HEK293 (cell line): ENCODE data around the gene B4GALT4.

Experiments
- CTCF ChIA-PET: fragments of 350-600 bp; formaldehyde crosslinking; extraction: SDS; loops from one replicate; lab custom pipeline; 2021; ENCODE audit warnings: antibody characterized with exemption; lab: Yijun Ruan, JAX
- POLR2A ChIA-PET: fragments of 300-600 bp; formaldehyde crosslinking; extraction: SDS; loops from one replicate; lab custom pipeline; 2020; ENCODE audit warnings: antibody characterized with exemption, inconsistent platforms; lab: Yijun Ruan, JAX
- H3K27ac ChIP-seq: fragments of 200-500 bp; sonication (Bioruptor generic); 2 replicates; pipeline ENCODE4 v1.5.1; 2014; ENCODE audit warnings: low read depth, low read length, control low read depth, inconsistent platforms; ENCODE audit errors: extremely low read depth
- H3K36me3 ChIP-seq, 2 experiments: fragments of 200-500 bp in 1 of 2; sonication (Bioruptor generic) in 1 of 2; 1 replicate in 1 of 2; 2 replicates in 1 of 2; pipeline ENCODE4 v1.5.1; 2014 to 2017; ENCODE audit warnings: inconsistent platforms in 2 of 2, low read length in 2 of 2; ENCODE audit not compliant: control insufficient read depth in 2 of 2, insufficient read depth in 1 of 2
- H3K4me1 ChIP-seq: fragments of 200-500 bp; sonication (Bioruptor generic); 2 replicates; pipeline ENCODE4 v1.5.1; 2014; ENCODE audit warnings: mild to moderate bottlenecking, low read length, inconsistent platforms; ENCODE audit not compliant: control insufficient read depth, insufficient read depth
- H3K4me3 ChIP-seq: 2 replicates; pipeline ENCODE4 v1.5.1; 2011; ENCODE audit warnings: low read depth, mild to moderate bottlenecking, control low read depth, low read length, moderate library complexity
- H3K9me3 ChIP-seq: fragments of 200-500 bp; sonication (Bioruptor generic); 2 replicates; pipeline ENCODE4 v1.5.1; 2014; ENCODE audit warnings: low read depth, low read length, inconsistent platforms; ENCODE audit not compliant: control insufficient read depth, insufficient read depth
- GLIS2 ChIP-seq: fragments of 450-650 bp; formaldehyde crosslinking; IDR thresholded peaks from 2 replicates; pipeline ENCODE4 v1.5.1; 2016; ENCODE audit warnings: missing biosample characterization, missing genetic modification characterization
- KLF1 ChIP-seq: fragments of 450-650 bp; formaldehyde crosslinking; IDR thresholded peaks from 2 replicates; pipeline ENCODE4 v1.5.1; 2016; ENCODE audit warnings: missing biosample characterization, missing genetic modification characterization
- SP3 ChIP-seq: fragments of 450-650 bp; formaldehyde crosslinking; IDR thresholded peaks from 2 replicates; pipeline ENCODE4 v1.5.1; 2016; ENCODE audit warnings: missing biosample characterization, missing genetic modification characterization
- YY2 ChIP-seq: fragments of 450-650 bp; formaldehyde crosslinking; IDR thresholded peaks from 2 replicates; pipeline ENCODE4 v1.5.1; 2016; ENCODE audit warnings: missing biosample characterization, missing genetic modification characterization
- ZBTB48 ChIP-seq: fragments of 450-650 bp; formaldehyde crosslinking; IDR thresholded peaks from 2 replicates; pipeline ENCODE4 v1.5.1; 2016; ENCODE audit warnings: missing biosample characterization, missing genetic modification characterization
- ZBTB7A ChIP-seq: fragments of 450-650 bp; formaldehyde crosslinking; IDR thresholded peaks from 2 replicates; pipeline ENCODE4 v1.5.1; 2016; ENCODE audit warnings: low read depth, missing biosample characterization, missing genetic modification characterization
- ZNF112 ChIP-seq: fragments of 450-650 bp; formaldehyde crosslinking; IDR thresholded peaks from 2 replicates; pipeline ENCODE4 v1.5.0; 2017; ENCODE audit warnings: missing biosample characterization, missing genetic modification characterization
- ZNF175 ChIP-seq: fragments of 450-650 bp; formaldehyde crosslinking; IDR thresholded peaks from 2 replicates; pipeline ENCODE4 v1.5.1; 2016; ENCODE audit warnings: missing biosample characterization, missing genetic modification characterization
- ZNF202 ChIP-seq: fragments of 450-650 bp; formaldehyde crosslinking; IDR thresholded peaks from 2 replicates; pipeline ENCODE4 v1.5.1; 2016; ENCODE audit warnings: missing biosample characterization, missing genetic modification characterization, borderline replicate concordance
- ZNF311 ChIP-seq: fragments of 450-650 bp; formaldehyde crosslinking; IDR thresholded peaks from 2 replicates; pipeline ENCODE4 v1.5.1; 2017; ENCODE audit warnings: missing biosample characterization, missing genetic modification characterization, borderline replicate concordance
- ZNF391 ChIP-seq: fragments of 450-650 bp; formaldehyde crosslinking; IDR thresholded peaks from 2 replicates; pipeline ENCODE4 v1.5.1; 2016; ENCODE audit warnings: low read depth, missing biosample characterization, missing genetic modification characterization, borderline replicate concordance
- ZNF530 ChIP-seq: fragments of 450-650 bp; formaldehyde crosslinking; IDR thresholded peaks from 2 replicates; pipeline ENCODE4 v1.5.1; 2016; ENCODE audit warnings: low read depth, missing biosample characterization, missing genetic modification characterization
- ZNF621 ChIP-seq: fragments of 450-650 bp; formaldehyde crosslinking; IDR thresholded peaks from 2 replicates; pipeline ENCODE4 v1.5.1; 2017; ENCODE audit warnings: missing biosample characterization, missing genetic modification characterization
- ZNF670 ChIP-seq: fragments of 450-650 bp; formaldehyde crosslinking; IDR thresholded peaks from 2 replicates; pipeline ENCODE4 v1.5.1; 2016; ENCODE audit warnings: missing biosample characterization, missing genetic modification characterization, low read depth
- ZNF830 ChIP-seq: fragments of 450-650 bp; IDR thresholded peaks from 2 replicates; pipeline ENCODE4 v1.5.0; 2018; ENCODE audit warnings: missing biosample characterization, missing genetic modification characterization, low read depth, mild to moderate bottlenecking, moderate library complexity
- TF ChIP-seq, protein P1 (sequence below): fragments of 450-650 bp; formaldehyde crosslinking; IDR thresholded peaks from 2 replicates; pipeline ENCODE4 v1.5.1; 2017; ENCODE audit warnings: missing biosample characterization, mild to moderate bottlenecking, missing genetic modification characterization, moderate library complexity
- TF ChIP-seq, protein P2 (sequence below): fragments of 450-650 bp; formaldehyde crosslinking; IDR thresholded peaks from 2 replicates; pipeline ENCODE4 v1.5.1; 2016; ENCODE audit warnings: missing biosample characterization, missing genetic modification characterization
- TF ChIP-seq, protein P3 (sequence below): fragments of 450-650 bp; formaldehyde crosslinking; IDR thresholded peaks from 2 replicates; pipeline ENCODE4 v1.5.1; 2016; ENCODE audit warnings: missing biosample characterization, missing genetic modification characterization
- TF ChIP-seq, protein P4 (sequence below): IDR thresholded peaks from 2 replicates; pipeline ENCODE4 v1.6.1; 2011; ENCODE audit warnings: mild to moderate bottlenecking, low read depth, low read length, borderline replicate concordance
- TF ChIP-seq, protein P5 (sequence below): fragments of 450-650 bp; formaldehyde crosslinking; optimal IDR thresholded peaks from 2 replicates; pipeline ENCODE3; 2016; ENCODE audit warnings: missing biosample characterization, mild to moderate bottlenecking, missing genetic modification characterization
- TF ChIP-seq, protein P6 (sequence below): fragments of 450-650 bp; formaldehyde crosslinking; IDR thresholded peaks from 2 replicates; pipeline ENCODE4 v1.5.1; 2016; ENCODE audit warnings: missing biosample characterization, missing genetic modification characterization

The B4GALT4 gene

DNA sequence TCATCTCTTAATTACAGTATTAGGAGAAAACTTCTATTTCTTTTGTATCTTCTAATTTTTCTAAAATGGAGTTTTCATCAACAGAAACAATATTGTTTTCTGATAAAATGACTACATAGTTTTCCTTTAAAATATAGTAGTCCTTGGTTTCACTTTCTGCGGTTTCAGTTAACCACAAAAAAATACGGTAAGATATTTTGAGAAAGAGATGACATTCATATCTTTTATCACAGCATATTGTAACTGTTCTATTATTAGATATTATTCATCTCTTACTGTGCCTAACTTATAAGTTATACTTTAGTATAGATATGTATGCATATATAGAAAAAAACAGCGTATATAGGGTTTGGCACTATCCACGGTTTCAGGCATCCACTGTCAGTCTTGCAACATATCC lies 2.3 kb downstream of the B4GALT4 start:
- H3K36me3 ChIP-seq = peaks cover 4 to 35% of the 10 kb centered on the region in 2 experiments; a peak in 2 of 3 replicates
- H3K4me3 ChIP-seq = no peak overlapping the region
- ChIA-PET POLR2A (no interaction called here), CTCF (interaction anchor here (1.1 kb wide), 1 partner anchor 354 kb away, joined by 5 read pairs; no protein-coding TSS in a partner anchor)
- TF ChIP-seq ZNF311 (tag by site-specific recombination) (no peak), ZBTB7A (tag by site-specific recombination) (no peak), ZBTB48 (tag by site-specific recombination) (no peak), SP3 (tag by site-specific recombination) (no peak)
- TF ChIP-seq, protein P1, sequence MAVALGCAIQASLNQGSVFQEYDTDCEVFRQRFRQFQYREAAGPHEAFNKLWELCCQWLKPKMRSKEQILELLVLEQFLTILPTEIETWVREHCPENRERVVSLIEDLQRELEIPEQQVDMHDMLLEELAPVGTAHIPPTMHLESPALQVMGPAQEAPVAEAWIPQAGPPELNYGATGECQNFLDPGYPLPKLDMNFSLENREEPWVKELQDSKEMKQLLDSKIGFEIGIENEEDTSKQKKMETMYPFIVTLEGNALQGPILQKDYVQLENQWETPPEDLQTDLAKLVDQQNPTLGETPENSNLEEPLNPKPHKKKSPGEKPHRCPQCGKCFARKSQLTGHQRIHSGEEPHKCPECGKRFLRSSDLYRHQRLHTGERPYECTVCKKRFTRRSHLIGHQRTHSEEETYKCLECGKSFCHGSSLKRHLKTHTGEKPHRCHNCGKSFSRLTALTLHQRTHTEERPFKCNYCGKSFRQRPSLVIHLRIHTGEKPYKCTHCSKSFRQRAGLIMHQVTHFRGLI (tag by site-specific recombination) = no peak
- TF ChIP-seq, protein P2, sequence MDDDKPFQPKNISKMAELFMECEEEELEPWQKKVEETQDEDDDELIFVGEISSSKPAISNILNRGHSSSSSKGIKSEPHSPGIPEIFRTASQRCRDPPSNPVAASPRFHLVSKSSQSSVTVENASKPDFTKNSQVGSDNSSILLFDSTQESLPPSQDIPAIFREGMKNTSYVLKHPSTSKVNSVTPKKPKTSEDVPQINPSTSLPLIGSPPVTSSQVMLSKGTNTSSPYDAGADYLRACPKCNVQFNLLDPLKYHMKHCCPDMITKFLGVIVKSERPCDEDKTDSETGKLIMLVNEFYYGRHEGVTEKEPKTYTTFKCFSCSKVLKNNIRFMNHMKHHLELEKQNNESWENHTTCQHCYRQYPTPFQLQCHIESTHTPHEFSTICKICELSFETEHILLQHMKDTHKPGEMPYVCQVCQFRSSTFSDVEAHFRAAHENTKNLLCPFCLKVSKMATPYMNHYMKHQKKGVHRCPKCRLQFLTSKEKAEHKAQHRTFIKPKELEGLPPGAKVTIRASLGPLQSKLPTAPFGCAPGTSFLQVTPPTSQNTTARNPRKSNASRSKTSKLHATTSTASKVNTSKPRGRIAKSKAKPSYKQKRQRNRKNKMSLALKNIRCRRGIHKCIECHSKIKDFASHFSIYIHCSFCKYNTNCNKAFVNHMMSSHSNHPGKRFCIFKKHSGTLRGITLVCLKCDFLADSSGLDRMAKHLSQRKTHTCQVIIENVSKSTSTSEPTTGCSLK = no peak
- H3K4me1 ChIP-seq = no peaks in the 10 kb centered on the region
- H3K27ac ChIP-seq = no peak overlapping the region
- no peaks in the 10 kb centered on the region for H3K9me3 ChIP-seq

DNA sequence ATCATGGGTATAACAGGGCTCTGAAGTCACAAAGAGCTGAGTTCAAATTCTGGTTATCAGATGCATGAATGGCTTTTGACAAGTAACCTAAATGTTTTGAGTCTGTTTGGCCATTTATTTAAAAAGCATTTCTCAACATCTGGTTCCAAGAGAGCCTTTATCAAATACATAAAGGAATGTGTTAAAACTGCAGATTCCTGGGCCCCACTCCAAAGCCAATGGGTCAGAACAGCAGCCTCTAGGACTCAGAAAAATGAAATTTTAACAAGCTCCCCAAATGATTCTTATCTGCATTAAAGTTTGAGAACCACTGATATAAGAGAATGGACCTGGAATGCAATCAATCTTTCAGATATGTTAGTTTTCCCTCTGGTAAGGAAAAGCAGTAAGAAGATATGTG lies 3.4 kb downstream of the B4GALT4 start:
- Histone ChIP-seq H3K36me3 (peaks cover 4 to 43% of the 10 kb centered on the region in 2 experiments; a peak in 2 of 3 replicates), H3K4me1 (no peaks in the 10 kb centered on the region), H3K27ac (no peak overlapping the region), H3K4me3 (no peak overlapping the region)
- POLR2A ChIA-PET = interaction anchor here (0.7 kb wide), 1 partner anchor 34 kb away, joined by 5 read pairs; no protein-coding TSS in a partner anchor
- CTCF ChIA-PET = interaction anchor here (0.6 to 0.9 kb wide), 2 partner anchors 10 to 34 kb away, joined by 3 to 4 read pairs; no protein-coding TSS in a partner anchor
- TF ChIP-seq, protein P3, sequence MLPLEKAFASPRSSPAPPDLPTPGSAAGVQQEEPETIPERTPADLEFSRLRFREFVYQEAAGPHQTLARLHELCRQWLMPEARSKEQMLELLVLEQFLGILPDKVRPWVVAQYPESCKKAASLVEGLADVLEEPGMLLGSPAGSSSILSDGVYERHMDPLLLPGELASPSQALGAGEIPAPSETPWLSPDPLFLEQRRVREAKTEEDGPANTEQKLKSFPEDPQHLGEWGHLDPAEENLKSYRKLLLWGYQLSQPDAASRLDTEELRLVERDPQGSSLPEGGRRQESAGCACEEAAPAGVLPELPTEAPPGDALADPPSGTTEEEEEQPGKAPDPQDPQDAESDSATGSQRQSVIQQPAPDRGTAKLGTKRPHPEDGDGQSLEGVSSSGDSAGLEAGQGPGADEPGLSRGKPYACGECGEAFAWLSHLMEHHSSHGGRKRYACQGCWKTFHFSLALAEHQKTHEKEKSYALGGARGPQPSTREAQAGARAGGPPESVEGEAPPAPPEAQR (tag by site-specific recombination) = no peak
- TF ChIP-seq ZNF621 (tag by site-specific recombination) (no peak), ZNF175 (tag by site-specific recombination) (no peak), ZNF670 (tag by site-specific recombination) (no peak), ZNF830 (tag by site-specific recombination) (no peak), ZNF202 (tag by site-specific recombination) (no peak), KLF1 (tag by site-specific recombination) (no peak), ZNF530 (tag by site-specific recombination) (no peak), GLIS2 (tag by site-specific recombination) (no peak), ZNF391 (tag by site-specific recombination) (no peak), YY2 (tag by site-specific recombination) (no peak), ZNF112 (tag by site-specific recombination) (no peak)
- TF ChIP-seq, protein P4, sequence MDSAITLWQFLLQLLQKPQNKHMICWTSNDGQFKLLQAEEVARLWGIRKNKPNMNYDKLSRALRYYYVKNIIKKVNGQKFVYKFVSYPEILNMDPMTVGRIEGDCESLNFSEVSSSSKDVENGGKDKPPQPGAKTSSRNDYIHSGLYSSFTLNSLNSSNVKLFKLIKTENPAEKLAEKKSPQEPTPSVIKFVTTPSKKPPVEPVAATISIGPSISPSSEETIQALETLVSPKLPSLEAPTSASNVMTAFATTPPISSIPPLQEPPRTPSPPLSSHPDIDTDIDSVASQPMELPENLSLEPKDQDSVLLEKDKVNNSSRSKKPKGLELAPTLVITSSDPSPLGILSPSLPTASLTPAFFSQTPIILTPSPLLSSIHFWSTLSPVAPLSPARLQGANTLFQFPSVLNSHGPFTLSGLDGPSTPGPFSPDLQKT = no peak
- TF ChIP-seq, protein P5, sequence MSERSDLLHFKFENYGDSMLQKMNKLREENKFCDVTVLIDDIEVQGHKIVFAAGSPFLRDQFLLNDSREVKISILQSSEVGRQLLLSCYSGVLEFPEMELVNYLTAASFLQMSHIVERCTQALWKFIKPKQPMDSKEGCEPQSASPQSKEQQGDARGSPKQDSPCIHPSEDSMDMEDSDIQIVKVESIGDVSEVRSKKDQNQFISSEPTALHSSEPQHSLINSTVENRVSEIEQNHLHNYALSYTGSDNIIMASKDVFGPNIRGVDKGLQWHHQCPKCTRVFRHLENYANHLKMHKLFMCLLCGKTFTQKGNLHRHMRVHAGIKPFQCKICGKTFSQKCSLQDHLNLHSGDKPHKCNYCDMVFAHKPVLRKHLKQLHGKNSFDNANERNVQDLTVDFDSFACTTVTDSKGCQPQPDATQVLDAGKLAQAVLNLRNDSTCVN = no peak
- TF ChIP-seq, protein P6, sequence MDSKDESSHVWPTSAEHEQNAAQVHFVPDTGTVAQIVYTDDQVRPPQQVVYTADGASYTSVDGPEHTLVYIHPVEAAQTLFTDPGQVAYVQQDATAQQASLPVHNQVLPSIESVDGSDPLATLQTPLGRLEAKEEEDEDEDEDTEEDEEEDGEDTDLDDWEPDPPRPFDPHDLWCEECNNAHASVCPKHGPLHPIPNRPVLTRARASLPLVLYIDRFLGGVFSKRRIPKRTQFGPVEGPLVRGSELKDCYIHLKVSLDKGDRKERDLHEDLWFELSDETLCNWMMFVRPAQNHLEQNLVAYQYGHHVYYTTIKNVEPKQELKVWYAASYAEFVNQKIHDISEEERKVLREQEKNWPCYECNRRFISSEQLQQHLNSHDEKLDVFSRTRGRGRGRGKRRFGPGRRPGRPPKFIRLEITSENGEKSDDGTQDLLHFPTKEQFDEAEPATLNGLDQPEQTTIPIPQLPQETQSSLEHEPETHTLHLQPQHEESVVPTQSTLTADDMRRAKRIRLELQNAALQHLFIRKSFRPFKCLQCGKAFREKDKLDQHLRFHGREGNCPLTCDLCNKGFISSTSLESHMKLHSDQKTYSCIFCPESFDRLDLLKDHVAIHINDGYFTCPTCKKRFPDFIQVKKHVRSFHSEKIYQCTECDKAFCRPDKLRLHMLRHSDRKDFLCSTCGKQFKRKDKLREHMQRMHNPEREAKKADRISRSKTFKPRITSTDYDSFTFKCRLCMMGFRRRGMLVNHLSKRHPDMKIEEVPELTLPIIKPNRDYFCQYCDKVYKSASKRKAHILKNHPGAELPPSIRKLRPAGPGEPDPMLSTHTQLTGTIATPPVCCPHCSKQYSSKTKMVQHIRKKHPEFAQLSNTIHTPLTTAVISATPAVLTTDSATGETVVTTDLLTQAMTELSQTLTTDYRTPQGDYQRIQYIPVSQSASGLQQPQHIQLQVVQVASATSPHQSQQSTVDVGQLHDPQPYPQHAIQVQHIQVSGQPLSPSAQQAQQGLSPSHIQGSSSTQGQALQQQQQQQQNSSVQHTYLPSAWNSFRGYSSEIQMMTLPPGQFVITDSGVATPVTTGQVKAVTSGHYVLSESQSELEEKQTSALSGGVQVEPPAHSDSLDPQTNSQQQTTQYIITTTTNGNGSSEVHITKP (tag by site-specific recombination) = no peak
- TF ChIP-seq, all 188 proteins: peak for 0
- H3K9me3 ChIP-seq = no peaks in the 10 kb centered on the region
